Keratinocyte (primary cell): ENCODE results near the gene PTDSS2. TPM values are rescaled to one million over a fixed set of nuclear protein-coding genes. Genes with fewer than 3 reads are reported as not detected.

ENCODE experiments used
- DNase-seq: peaks from one replicate; pipeline ENCODE4 v3.0.0-alpha.2; 2011; ENCODE audit warnings: low read depth, missing footprints, low spot score
- FAIRE-seq: peaks from 2 replicates; lab custom pipeline; 2011; peaks lifted over from hg19 to GRCh38; lab: Jason Lieb, UNC
- H2AFZ ChIP-seq: 2 replicates; pipeline ENCODE4 v1.6.0; 2012; ENCODE audit warnings: low read length, control low read depth, inconsistent platforms; ENCODE audit not compliant: control insufficient read depth
- H3K27ac ChIP-seq: 2 replicates; pipeline ENCODE4 v1.5.1; 2011; ENCODE audit warnings: low read length; ENCODE audit not compliant: control insufficient read depth, insufficient read depth
- H3K27me3 ChIP-seq: 3 replicates; pipeline ENCODE4 v1.6.0; 2011; ENCODE audit warnings: low read length; ENCODE audit not compliant: control insufficient read depth, insufficient read depth; ENCODE audit errors: extremely low read depth
- H3K36me3 ChIP-seq, 2 experiments: 2 replicates in 1 of 2; 3 replicates in 1 of 2; pipeline ENCODE4 v1.5.1; 2011; ENCODE audit warnings: low read length in 2 of 2, mild to moderate bottlenecking in 1 of 2; ENCODE audit not compliant: control insufficient read depth in 2 of 2, insufficient read depth in 2 of 2; ENCODE audit errors: extremely low read depth in 1 of 2
- H3K4me1 ChIP-seq: 3 replicates; pipeline ENCODE4 v1.5.1; 2011; ENCODE audit warnings: low read length; ENCODE audit not compliant: control insufficient read depth, insufficient read depth; ENCODE audit errors: extremely low read depth
- H3K4me2 ChIP-seq: 3 replicates; pipeline ENCODE4 v1.6.0; 2011; ENCODE audit warnings: low read depth, low read length; ENCODE audit not compliant: control insufficient read depth, insufficient read depth; ENCODE audit errors: extremely low read depth
- H3K4me3 ChIP-seq, 3 experiments: fragments of 200-600 bp in 1 of 3; sonication (generic) in 1 of 3; 2 replicates in 2 of 3; 3 replicates in 1 of 3; pipeline ENCODE4 v1.5.1; 2011 to 2016; ENCODE audit warnings: low read length in 3 of 3, mild to moderate bottlenecking in 3 of 3, control low read depth in 2 of 3, inconsistent platforms in 1 of 3, low read depth in 1 of 3, mixed read lengths in 1 of 3, mixed run types in 1 of 3, moderate library complexity in 1 of 3; ENCODE audit not compliant: control insufficient read depth in 2 of 3, insufficient read depth in 2 of 3; ENCODE audit errors: extremely low read depth in 1 of 3
- H3K79me2 ChIP-seq: 2 replicates; pipeline ENCODE4 v1.6.0; 2012; ENCODE audit warnings: low read length; ENCODE audit not compliant: control insufficient read depth, insufficient read depth
- H3K9ac ChIP-seq: 3 replicates; pipeline ENCODE4 v1.6.0; 2011; ENCODE audit warnings: low read length; ENCODE audit not compliant: control insufficient read depth, insufficient read depth; ENCODE audit errors: extremely low read depth
- H3K9me1 ChIP-seq: 3 replicates; pipeline ENCODE4 v1.6.0; 2011; ENCODE audit warnings: low read length; ENCODE audit not compliant: control insufficient read depth, insufficient read depth; ENCODE audit errors: extremely low read depth
- H3K9me3 ChIP-seq: 2 replicates; pipeline ENCODE4 v1.5.1; 2012; ENCODE audit warnings: low read depth, low read length; ENCODE audit not compliant: control insufficient read depth
- H4K20me1 ChIP-seq: 3 replicates; pipeline ENCODE4 v1.6.0; 2011; ENCODE audit warnings: low read length; ENCODE audit not compliant: control insufficient read depth, insufficient read depth; ENCODE audit errors: extremely low read depth
- CTCF ChIP-seq, 3 experiments: IDR thresholded peaks in 1 of 3; conservative IDR thresholded peaks in 1 of 3; optimal IDR thresholded peaks in 1 of 3; 2 replicates in 2 of 3; 3 replicates in 1 of 3; pipeline versions ENCODE3 to v1.5.1; 2011; ENCODE audit warnings: low read length in 3 of 3, mild to moderate bottlenecking in 3 of 3, moderate library complexity in 2 of 3, control low read depth in 1 of 3, inconsistent platforms in 1 of 3; ENCODE audit not compliant: insufficient read depth in 2 of 3; ENCODE audit errors: extremely low read depth in 1 of 3
- EZH2 ChIP-seq: IDR thresholded peaks from one replicate; pipeline ENCODE4 v1.6.1; 2012; ENCODE audit warnings: inconsistent platforms, mild to moderate bottlenecking, low read length, moderate library complexity
- dilution Hi-C: fragments of 300-500 bp; cut with MboI; formaldehyde crosslinking; loops from one replicate; pipeline ENCODE4 v1.7.0; 2020; ENCODE audit warnings: low sequenced_read_pairs; ENCODE audit not compliant: extremely low pct_ligation_motif_present
- polyA plus RNA-seq, 5 experiments: library from polyadenylated mRNA; depleted of rRNA in 3 of 5; stranded (reverse) in 3 of 5; stranded (forward) in 1 of 5; unstranded in 1 of 5; fragments of >200 nt; gene quantifications; 1 replicate in 1 of 5; 2 replicates in 3 of 5; 3 replicates in 1 of 5; pipeline versions ENCODE4 v1.2.1 to v1.2.3, GENCODE V29; 2011 to 2012; ENCODE audit warnings: missing spikeins in 2 of 5, low read depth in 1 of 5, low replicate concordance in 1 of 5

The PTDSS2 gene
- polyA plus RNA-seq, 1 donor (not counting 4 experiments of a cell fraction or from before 2014, with no cell fraction given): 21.6 TPM

GRCh38 chr11:507727-508515 lies 57.8 kb downstream of the PTDSS2 start:
- peaks cover 32% of the 10 kb centered on the region for H3K79me2 ChIP-seq
- no peaks in the 10 kb centered on the region for H3K9me3 ChIP-seq
- no peak for FAIRE-seq
- H3K27ac ChIP-seq: peak overlapping the region; percentile 75
- H3K9ac ChIP-seq: peak overlapping the region; percentile 87
- H3K4me3 ChIP-seq: peak overlapping the region; percentile 46 to 70 (median 69)
- H4K20me1 ChIP-seq: no peaks in the 10 kb centered on the region
- no peak for DNase-seq
- H2AFZ ChIP-seq: no peak overlapping the region
- no peaks in the 10 kb centered on the region for H3K27me3 ChIP-seq
- peaks cover 13 to 14% of the 10 kb centered on the region in 2 experiments for H3K36me3 ChIP-seq
- dilution Hi-C loops: no loop called here
- H3K9me1 ChIP-seq: no peaks in the 10 kb centered on the region
- H3K4me1 ChIP-seq: peaks cover 36% of the 10 kb centered on the region
- H3K4me2 ChIP-seq: peak overlapping the region; percentile 90
- TF ChIP-seq EZH2 (no peak), CTCF (optimal IDR thresholded peaks at IDR 0.05 in 1 of 3, IDR thresholded peaks at IDR 0.05 in 1 of 3, conservative IDR thresholded peaks at IDR 0.05 in 1 of 3; ENCODE audit: extremely low read depth in 1 of 3, insufficient read depth in 2 of 3, low read length in 3 of 3) (no peak)

GRCh38 chr11:508956-509355 lies 58.9 kb downstream of the PTDSS2 start:
- no peak for DNase-seq
- H3K4me2 ChIP-seq: no peak overlapping the region
- no peak overlapping the region for H3K9ac ChIP-seq
- H3K4me3 ChIP-seq: no peak overlapping the region
- no peaks in the 10 kb centered on the region for H3K9me3 ChIP-seq
- no peak for FAIRE-seq
- H3K27me3 ChIP-seq: no peaks in the 10 kb centered on the region
- TF ChIP-seq CTCF (optimal IDR thresholded peaks at IDR 0.05 in 1 of 3, IDR thresholded peaks at IDR 0.05 in 1 of 3, conservative IDR thresholded peaks at IDR 0.05 in 1 of 3; ENCODE audit: extremely low read depth in 1 of 3, insufficient read depth in 2 of 3, low read length in 3 of 3): no peak
- no peak overlapping the region for H3K27ac ChIP-seq
- no peaks in the 10 kb centered on the region for H3K9me1 ChIP-seq
- peaks cover 26% of the 10 kb centered on the region for H3K4me1 ChIP-seq
- H3K79me2 ChIP-seq: peaks cover 23% of the 10 kb centered on the region
- no peak overlapping the region for H2AFZ ChIP-seq
- dilution Hi-C loops: no loop called here
- peaks cover 13 to 14% of the 10 kb centered on the region in 2 experiments for H3K36me3 ChIP-seq
- no peaks in the 10 kb centered on the region for H4K20me1 ChIP-seq
